Retinal pigment epithelial cell (primary cell): ENCODE results near the gene PRRC2C.

Source experiments
- DNase-seq: peaks from one replicate; pipeline ENCODE4 v3.0.0-alpha.2; 2010; ENCODE audit warnings: low read depth
- H3K4me3 ChIP-seq: 2 replicates; pipeline ENCODE4 v1.5.1; 2011; ENCODE audit warnings: mild to moderate bottlenecking, low read length, control low read depth, moderate library complexity
- CTCF ChIP-seq: conservative IDR thresholded peaks from 2 replicates; pipeline ENCODE4 v1.5.1; 2011; ENCODE audit warnings: low read depth, low read length, control low read depth, inconsistent platforms

Gene PRRC2C

GRCh38 chr1:171500803-171501202 is 15.5 kb downstream of the PRRC2C start:
- no peak for DNase-seq

GRCh38 chr1:171501305-171502024 is 16.1 kb downstream of the PRRC2C start:
- no peak for DNase-seq
- TF ChIP-seq CTCF, result no peak

More at GRCh38 chr1:171500803-171501202, 15.5 kb downstream of the PRRC2C start:
- TF ChIP-seq CTCF, result no peak
- H3K4me3 ChIP-seq, result no peak overlapping the region

GRCh38 chr1:171506525-171507304 is 21.4 kb downstream of the PRRC2C start:
- no peak for TF ChIP-seq CTCF
- H3K4me3 ChIP-seq, result no peak overlapping the region
- DNase-seq, result no peak

More at GRCh38 chr1:171501305-171502024, 16.1 kb downstream of the PRRC2C start:
- H3K4me3 ChIP-seq, result no peak overlapping the region

GRCh38 chr1:171507435-171507834 is 22.1 kb downstream of the PRRC2C start:
- no peak overlapping the region for H3K4me3 ChIP-seq

GRCh38 chr1:171509191-171509590 is 23.9 kb downstream of the PRRC2C start:
- TF ChIP-seq CTCF, result no peak
- no peak for DNase-seq
- H3K4me3 ChIP-seq, result no peak overlapping the region

More at GRCh38 chr1:171507435-171507834, 22.1 kb downstream of the PRRC2C start:
- DNase-seq, result no peak
- TF ChIP-seq CTCF, result no peak

- no peak overlapping the region for H3K4me3 ChIP-seq
- no peak for DNase-seq
- TF ChIP-seq CTCF, result no peak
Observed at GRCh38 chr1:171513743-171514142, 28.4 kb downstream of the PRRC2C start.
